Parathyroid adenoma (tissue), 2 donors: Measurements from ENCODE around the gene WNT16.

ENCODE experiments used
- H2AFZ ChIP-seq: fragments of 300-600 bp; sonication (generic); one replicate; pipeline ENCODE4 v1.7.0; 2017; ENCODE audit warnings: antibody characterized with exemption, mild to moderate bottlenecking
- H3K27ac ChIP-seq: fragments of 300-600 bp; sonication (generic); one replicate; pipeline ENCODE4 v1.7.0; 2017
- H3K27me3 ChIP-seq: fragments of 300-600 bp; sonication (generic); one replicate; pipeline ENCODE4 v1.7.0; 2017; ENCODE audit warnings: low read length; ENCODE audit not compliant: control insufficient read depth, insufficient read depth
- H3K36me3 ChIP-seq: fragments of 300-600 bp; sonication (generic); one replicate; pipeline ENCODE4 v1.7.0; 2017; ENCODE audit warnings: low read length; ENCODE audit not compliant: control insufficient read depth, insufficient read depth
- H3K4me1 ChIP-seq: fragments of 300-600 bp; sonication (generic); one replicate; pipeline ENCODE4 v1.7.0; 2017; ENCODE audit warnings: control low read depth
- H3K4me2 ChIP-seq: fragments of 300-600 bp; sonication (generic); one replicate; pipeline ENCODE4 v1.7.0; 2017; ENCODE audit warnings: low read length
- H3K4me3 ChIP-seq: fragments of 300-600 bp; sonication (generic); one replicate; pipeline ENCODE4 v1.7.0; 2017; ENCODE audit warnings: low read depth, low read length
- H3K79me2 ChIP-seq: fragments of 300-600 bp; sonication (generic); one replicate; pipeline ENCODE4 v1.7.0; 2017; ENCODE audit warnings: control low read depth
- H3K9ac ChIP-seq: fragments of 300-600 bp; sonication (generic); one replicate; pipeline ENCODE4 v1.7.0; 2017; ENCODE audit warnings: mild to moderate bottlenecking
- H3K9me3 ChIP-seq: fragments of 300-600 bp; sonication (generic); one replicate; pipeline ENCODE4 v1.7.0; 2017; ENCODE audit warnings: low read length; ENCODE audit not compliant: control insufficient read depth
- CTCF ChIP-seq: fragments of 300-600 bp; sonication (generic); IDR thresholded peaks from one replicate; pipeline ENCODE4 v1.7.0; 2017; ENCODE audit warnings: antibody characterized with exemption, mild to moderate bottlenecking
- donor health status: primary hyperparathyroidism.

The WNT16 gene

GRCh38 chr7:121369462-121369861 is 40.7 kb downstream of the WNT16 start:
- Histone ChIP-seq H3K9me3 (no peaks in the 10 kb centered on the region), H3K27me3 (no peaks in the 10 kb centered on the region), H3K36me3 (no peaks in the 10 kb centered on the region), H2AFZ (no peak overlapping the region), H3K27ac (no peak overlapping the region), H3K79me2 (no peaks in the 10 kb centered on the region), H3K4me1 (no peaks in the 10 kb centered on the region), H3K4me3 (no peak overlapping the region), H3K4me2 (no peak overlapping the region), H3K9ac (no peak overlapping the region)
- TF ChIP-seq CTCF: no peak

- Histone ChIP-seq H3K36me3 (no peaks in the 10 kb centered on the region), H3K4me3 (no peak overlapping the region), H3K4me2 (no peak overlapping the region), H3K79me2 (no peaks in the 10 kb centered on the region), H3K27ac (no peak overlapping the region), H3K4me1 (no peaks in the 10 kb centered on the region), H2AFZ (no peak overlapping the region), H3K9me3 (no peaks in the 10 kb centered on the region), H3K27me3 (no peaks in the 10 kb centered on the region), H3K9ac (no peak overlapping the region)
- TF ChIP-seq CTCF: no peak
These were observed 42.6 kb downstream of the WNT16 start for GRCh38 chr7:121371367-121371766.

GRCh38 chr7:121371883-121372282 is 43.1 kb downstream of the WNT16 start:
- no peaks in the 10 kb centered on the region for H3K79me2 ChIP-seq
- no peak for TF ChIP-seq CTCF
- no peak overlapping the region for H3K4me3 ChIP-seq
- H3K27ac ChIP-seq: no peak overlapping the region
- H2AFZ ChIP-seq: no peak overlapping the region
- H3K4me1 ChIP-seq: no peaks in the 10 kb centered on the region
- no peaks in the 10 kb centered on the region for H3K27me3 ChIP-seq
- no peak overlapping the region for H3K4me2 ChIP-seq
- no peaks in the 10 kb centered on the region for H3K36me3 ChIP-seq
- no peaks in the 10 kb centered on the region for H3K9me3 ChIP-seq
- no peak overlapping the region for H3K9ac ChIP-seq

DNA sequence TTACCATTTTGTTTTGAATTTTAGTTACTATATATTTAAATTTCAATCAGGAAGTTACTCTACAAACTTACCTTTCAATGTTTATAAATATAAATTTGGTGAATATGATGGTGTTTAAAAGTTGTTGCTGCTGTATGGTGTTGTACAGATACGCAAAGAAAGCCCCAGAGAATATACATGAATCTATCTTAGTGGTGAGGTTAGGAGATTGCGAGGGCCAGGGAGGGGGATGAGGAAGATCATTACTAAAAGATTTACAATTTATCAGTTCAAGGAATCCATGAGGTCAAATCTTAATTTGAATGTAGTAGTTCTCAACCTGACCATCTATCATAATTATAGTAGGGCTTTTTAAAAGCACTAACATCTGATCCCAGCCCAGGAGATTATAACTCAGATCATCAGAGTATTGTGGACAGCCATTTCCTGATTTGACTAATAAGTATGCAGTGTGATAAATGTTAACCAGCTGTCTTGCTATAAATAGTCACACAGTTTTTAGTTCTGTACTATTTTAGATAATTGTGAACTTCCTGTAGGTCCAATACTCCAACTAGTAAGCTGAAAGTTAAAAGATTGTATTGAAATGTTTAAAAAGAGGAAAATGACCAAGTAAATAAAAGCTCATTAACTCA is 43.7 kb downstream of the WNT16 start:
- H2AFZ ChIP-seq: no peak overlapping the region
- no peak overlapping the region for H3K4me3 ChIP-seq
- no peaks in the 10 kb centered on the region for H3K79me2 ChIP-seq
- no peak overlapping the region for H3K4me2 ChIP-seq
- no peak for TF ChIP-seq CTCF
- no peak overlapping the region for H3K9ac ChIP-seq
- H3K9me3 ChIP-seq: no peaks in the 10 kb centered on the region
- no peaks in the 10 kb centered on the region for H3K36me3 ChIP-seq
- no peaks in the 10 kb centered on the region for H3K4me1 ChIP-seq
- no peak overlapping the region for H3K27ac ChIP-seq
- H3K27me3 ChIP-seq: no peaks in the 10 kb centered on the region

- Histone ChIP-seq H3K4me3 (no peak overlapping the region), H3K27ac (no peak overlapping the region), H3K9me3 (no peaks in the 10 kb centered on the region), H3K9ac (no peak overlapping the region), H3K4me2 (no peak overlapping the region), H3K27me3 (no peaks in the 10 kb centered on the region), H3K79me2 (no peaks in the 10 kb centered on the region), H3K36me3 (no peaks in the 10 kb centered on the region), H2AFZ (no peak overlapping the region), H3K4me1 (no peaks in the 10 kb centered on the region)
- no peak for TF ChIP-seq CTCF
These were observed 44.4 kb downstream of the WNT16 start for GRCh38 chr7:121373177-121373576.
